ENCODE data around the gene KCNA3. TPM values are rescaled to one million over a fixed set of nuclear protein-coding genes. Genes with fewer than 3 reads are reported as not detected.

The KCNA3 gene
- total RNA-seq, 1 donor from 2014 or later, result not detected

DNA sequence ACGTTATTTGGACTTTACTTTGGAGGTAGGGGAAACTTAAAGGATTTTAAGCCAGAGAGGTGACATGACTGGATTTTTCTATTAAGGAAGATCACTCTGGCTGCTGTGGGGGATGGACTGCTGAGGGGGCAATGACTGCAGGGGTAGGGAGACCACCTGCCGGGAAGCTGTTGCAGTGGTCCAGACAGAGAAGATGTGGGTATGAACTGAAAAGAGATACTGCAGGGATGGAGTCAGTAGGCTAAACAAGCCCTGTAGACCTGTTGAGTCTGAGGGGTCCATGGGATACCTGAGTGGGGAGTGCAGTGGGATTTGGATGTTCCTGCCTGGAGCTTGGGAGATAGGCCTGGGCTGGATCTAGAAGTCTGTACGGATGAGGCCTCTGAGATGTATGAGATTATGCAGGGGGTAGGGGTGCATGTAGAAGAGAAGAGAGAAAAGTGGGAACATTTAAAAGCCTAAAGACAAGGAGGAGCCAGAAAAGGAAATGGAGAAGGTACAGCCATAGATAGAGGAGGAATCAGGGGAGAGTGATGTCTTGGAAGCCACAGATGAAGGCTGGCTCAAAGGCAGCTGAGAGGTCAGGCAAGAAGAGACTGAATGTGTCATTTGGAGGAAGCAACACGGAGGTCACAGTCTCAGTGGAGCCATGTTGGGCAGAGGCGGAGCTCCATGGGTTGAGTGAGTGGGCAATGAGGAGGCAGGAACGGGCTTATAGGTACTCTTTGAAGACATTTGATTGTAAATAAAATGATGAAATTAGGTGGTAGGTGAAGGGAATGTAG, 42.7 kb downstream of the KCNA3 start:
- DNase-seq (ENCODE audit: low read depth), result no peak
- TF ChIP-seq, protein P1, sequence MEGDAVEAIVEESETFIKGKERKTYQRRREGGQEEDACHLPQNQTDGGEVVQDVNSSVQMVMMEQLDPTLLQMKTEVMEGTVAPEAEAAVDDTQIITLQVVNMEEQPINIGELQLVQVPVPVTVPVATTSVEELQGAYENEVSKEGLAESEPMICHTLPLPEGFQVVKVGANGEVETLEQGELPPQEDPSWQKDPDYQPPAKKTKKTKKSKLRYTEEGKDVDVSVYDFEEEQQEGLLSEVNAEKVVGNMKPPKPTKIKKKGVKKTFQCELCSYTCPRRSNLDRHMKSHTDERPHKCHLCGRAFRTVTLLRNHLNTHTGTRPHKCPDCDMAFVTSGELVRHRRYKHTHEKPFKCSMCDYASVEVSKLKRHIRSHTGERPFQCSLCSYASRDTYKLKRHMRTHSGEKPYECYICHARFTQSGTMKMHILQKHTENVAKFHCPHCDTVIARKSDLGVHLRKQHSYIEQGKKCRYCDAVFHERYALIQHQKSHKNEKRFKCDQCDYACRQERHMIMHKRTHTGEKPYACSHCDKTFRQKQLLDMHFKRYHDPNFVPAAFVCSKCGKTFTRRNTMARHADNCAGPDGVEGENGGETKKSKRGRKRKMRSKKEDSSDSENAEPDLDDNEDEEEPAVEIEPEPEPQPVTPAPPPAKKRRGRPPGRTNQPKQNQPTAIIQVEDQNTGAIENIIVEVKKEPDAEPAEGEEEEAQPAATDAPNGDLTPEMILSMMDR (conservative IDR thresholded peaks at IDR 0.05; ENCODE audit: low read depth, low read length), result no peak
- H3K4me3 ChIP-seq (ENCODE audit: low read depth, low read length), result no peak overlapping the region

- no peak overlapping the region for H3K4me3 ChIP-seq (ENCODE audit: low read depth, low read length)
- no peak for DNase-seq (ENCODE audit: low read depth)
- TF ChIP-seq, protein P1 (conservative IDR thresholded peaks at IDR 0.05; ENCODE audit: low read depth, low read length), result peak; percentile 88
Observed at GRCh38 chr1:110630839-110631663, 43.7 kb downstream of the KCNA3 start.

DNA sequence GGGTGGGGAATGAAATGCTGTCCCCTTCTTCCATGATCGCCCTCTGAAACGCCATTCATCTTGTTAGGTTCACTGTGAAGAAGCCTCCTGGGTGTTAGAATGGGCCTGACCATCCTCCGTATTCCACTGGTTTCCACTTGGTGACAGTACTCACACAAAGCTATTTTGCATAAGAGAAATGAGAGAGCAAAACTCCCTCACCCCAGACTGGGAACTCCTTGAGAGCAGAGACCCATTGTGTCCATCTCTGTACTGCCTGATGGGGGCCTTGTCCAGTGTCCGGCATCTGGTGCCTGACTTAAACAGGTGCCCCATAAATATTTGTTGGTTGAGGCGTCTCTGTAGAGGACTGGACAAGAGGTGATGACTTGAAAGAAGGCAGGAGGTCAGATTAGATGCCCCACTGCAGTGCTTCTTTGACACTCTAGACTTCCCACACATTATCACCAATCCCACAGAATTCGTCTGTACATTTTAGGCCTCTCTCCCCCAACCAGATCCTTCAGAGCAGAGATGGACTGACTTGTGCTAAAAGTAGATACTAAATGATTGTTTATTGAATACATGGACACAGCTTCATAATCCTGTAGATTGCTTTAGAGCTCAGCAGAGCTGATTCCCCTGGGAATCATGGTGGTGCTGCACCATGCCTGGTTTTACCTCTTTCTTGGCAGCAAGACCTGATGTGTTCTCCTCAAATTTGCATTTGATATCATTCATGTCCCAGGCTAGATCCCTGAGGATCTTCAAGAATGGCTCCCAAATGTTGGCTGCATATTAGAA, 46.2 kb downstream of the KCNA3 start:
- no peak overlapping the region for H3K4me3 ChIP-seq (ENCODE audit: low read depth, low read length)
- TF ChIP-seq, protein P1 (conservative IDR thresholded peaks at IDR 0.05; ENCODE audit: low read depth, low read length), result no peak
- DNase-seq (ENCODE audit: low read depth), result no peak

DNA sequence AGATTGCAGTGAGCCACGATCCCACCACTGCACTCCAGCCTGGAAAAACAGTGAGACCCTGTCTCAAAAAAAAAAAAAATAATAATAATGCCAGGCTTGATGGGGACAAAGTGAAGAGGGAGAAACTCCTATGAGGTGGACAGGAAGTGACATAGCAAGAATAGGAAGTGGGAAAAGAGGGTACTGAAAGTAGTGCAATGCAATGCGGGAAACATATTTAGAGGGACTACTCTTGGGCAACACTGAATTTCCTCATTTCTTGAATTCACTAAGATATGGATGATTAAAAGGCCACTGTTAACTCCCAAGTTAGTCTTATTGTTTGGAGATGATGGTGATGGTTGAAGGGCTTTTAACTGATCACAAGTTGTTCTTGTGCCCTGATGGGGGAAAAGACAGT, 47.0 kb downstream of the KCNA3 start:
- H3K4me3 ChIP-seq (ENCODE audit: low read depth, low read length), result no peak overlapping the region
- no peak for DNase-seq (ENCODE audit: low read depth)
- TF ChIP-seq, protein P1 (conservative IDR thresholded peaks at IDR 0.05; ENCODE audit: low read depth, low read length), result no peak

- TF ChIP-seq, protein P1 (conservative IDR thresholded peaks at IDR 0.05; ENCODE audit: low read depth, low read length), result no peak
- DNase-seq (ENCODE audit: low read depth), result no peak
Observed at GRCh38 chr1:110626889-110627288, 47.9 kb downstream of the KCNA3 start.

More at GRCh38 chr1:110626889-110627288, 47.9 kb downstream of the KCNA3 start:
- H3K4me3 ChIP-seq (ENCODE audit: low read depth, low read length), result no peak overlapping the region

Other genes with a start within 250 kb of the KCNA3 start
- not detected in 2 replicates for gene PROK1, start 223.8 kb downstream of the KCNA3 start, total RNA-seq
- gene KCNA10, start 155.8 kb downstream of the KCNA3 start, total RNA-seq, result not detected in 2 replicates
- not detected in 2 replicates for gene KCNA2, start 68.6 kb downstream of the KCNA3 start, total RNA-seq
- not detected in 2 replicates for gene CD53, start 198.2 kb upstream of the KCNA3 start, total RNA-seq